Occipital lobe (tissue), 2 donors: Measurements from ENCODE around the gene USP17L20. TPM values are rescaled to one million over a fixed set of nuclear protein-coding genes. Genes with fewer than 3 reads are reported as not detected.
"Not testable (repeated sequence)": the region's sequence is repeated elsewhere in the genome, so short reads cannot be mapped to it uniquely, and the experiment has no call there.

Experiments
- DNase-seq: peaks from one replicate; lab custom pipeline; 2025; lab: John Stamatoyannopoulos, UW
- total RNA-seq: library from RNA; depleted of rRNA; stranded (reverse); fragments of >200 nt; gene quantifications from one replicate; pipeline ENCODE4 v1.2.3, GENCODE V29; 2014

Gene USP17L20, protein sequence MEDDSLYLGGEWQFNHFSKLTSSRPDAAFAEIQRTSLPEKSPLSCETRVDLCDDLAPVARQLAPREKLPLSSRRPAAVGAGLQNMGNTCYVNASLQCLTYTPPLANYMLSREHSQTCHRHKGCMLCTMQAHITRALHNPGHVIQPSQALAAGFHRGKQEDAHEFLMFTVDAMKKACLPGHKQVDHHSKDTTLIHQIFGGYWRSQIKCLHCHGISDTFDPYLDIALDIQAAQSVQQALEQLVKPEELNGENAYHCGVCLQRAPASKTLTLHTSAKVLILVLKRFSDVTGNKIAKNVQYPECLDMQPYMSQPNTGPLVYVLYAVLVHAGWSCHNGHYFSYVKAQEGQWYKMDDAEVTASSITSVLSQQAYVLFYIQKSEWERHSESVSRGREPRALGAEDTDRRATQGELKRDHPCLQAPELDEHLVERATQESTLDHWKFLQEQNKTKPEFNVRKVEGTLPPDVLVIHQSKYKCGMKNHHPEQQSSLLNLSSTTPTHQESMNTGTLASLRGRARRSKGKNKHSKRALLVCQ
- not detected for total RNA-seq

GRCh38 chr4:9257824-9258223 lies at the start of gene USP17L20:
TSS of gene USP17L20 (plus strand) at chr4:9258124. CDS start at chr4:9258124, 0 bp downstream.
- not testable (repeated sequence) for DNase-seq

GRCh38 chr4:9210357-9210756 lies 47.6 kb upstream of the USP17L20 start, which contains the start of gene USP17L10:
TSS of gene USP17L10 (plus strand) at chr4:9210657. CDS start at chr4:9210657, 0 bp downstream.
- not testable (repeated sequence) for DNase-seq

DNA sequence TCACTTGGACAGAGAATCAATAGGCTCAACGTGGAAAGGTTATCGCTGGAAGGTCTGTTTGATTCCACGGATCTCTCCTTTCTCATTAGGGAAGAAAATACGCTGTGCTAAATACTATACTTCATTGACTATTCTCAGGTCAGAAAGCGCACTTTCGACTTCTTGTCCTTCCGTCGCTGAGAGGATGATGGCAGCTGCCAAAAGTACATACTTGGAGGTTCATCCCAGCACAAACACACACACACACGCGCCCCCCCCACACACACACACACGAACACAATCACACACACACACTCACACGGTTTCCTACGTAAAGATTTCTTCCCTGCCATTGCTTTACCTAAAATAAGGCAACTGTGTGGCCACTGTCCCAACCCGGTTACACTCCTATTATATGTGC lies 43.2 kb upstream of the USP17L20 start:
- not testable (repeated sequence) for DNase-seq

DNA sequence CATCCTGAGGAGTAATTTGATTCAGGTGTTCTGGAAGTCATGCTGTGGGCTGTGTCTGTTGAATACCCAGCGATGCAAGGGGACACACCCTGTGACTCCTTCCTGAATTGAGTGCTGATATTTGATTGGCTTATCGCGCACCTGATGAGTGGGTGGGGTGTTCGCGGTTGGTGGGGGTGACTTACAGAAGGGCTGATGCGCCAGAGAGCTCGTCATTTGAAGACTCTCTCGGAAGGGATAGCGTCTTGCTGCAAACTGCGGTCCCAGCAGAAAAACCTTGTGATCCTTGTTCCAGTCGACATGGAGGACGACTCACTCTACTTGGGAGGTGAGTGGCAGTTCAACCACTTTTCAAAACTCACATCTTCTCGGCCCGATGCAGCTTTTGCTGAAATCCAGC lies 42.8 kb upstream of the USP17L20 start, which contains the start of gene USP17L11:
TSS of gene USP17L11 (plus strand) at position 301 of the 400 bp plus-strand sequence. CDS start at position 301, 0 bp downstream.
- DNase-seq, result not testable (repeated sequence)

DNA sequence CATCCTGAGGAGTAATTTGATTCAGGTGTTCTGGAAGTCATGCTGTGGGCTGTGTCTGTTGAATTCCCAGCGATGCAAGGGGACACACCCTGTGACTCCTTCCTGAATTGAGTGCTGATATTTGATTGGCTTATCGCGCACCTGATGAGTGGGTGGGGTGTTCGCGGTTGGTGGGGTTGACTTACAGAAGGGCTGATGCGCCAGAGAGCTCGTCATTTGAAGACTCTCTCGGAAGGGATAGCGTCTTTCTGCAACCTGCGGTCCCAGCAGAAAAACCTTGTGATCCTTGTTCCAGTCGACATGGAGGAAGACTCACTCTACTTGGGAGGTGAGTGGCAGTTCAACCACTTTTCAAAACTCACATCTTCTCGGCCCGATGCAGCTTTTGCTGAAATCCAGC lies 38.1 kb upstream of the USP17L20 start, which contains the start of gene USP17L12:
TSS of gene USP17L12 (plus strand) at position 301 of the 400 bp plus-strand sequence. CDS start at position 301, 0 bp downstream.
- not testable (repeated sequence) for DNase-seq

DNA sequence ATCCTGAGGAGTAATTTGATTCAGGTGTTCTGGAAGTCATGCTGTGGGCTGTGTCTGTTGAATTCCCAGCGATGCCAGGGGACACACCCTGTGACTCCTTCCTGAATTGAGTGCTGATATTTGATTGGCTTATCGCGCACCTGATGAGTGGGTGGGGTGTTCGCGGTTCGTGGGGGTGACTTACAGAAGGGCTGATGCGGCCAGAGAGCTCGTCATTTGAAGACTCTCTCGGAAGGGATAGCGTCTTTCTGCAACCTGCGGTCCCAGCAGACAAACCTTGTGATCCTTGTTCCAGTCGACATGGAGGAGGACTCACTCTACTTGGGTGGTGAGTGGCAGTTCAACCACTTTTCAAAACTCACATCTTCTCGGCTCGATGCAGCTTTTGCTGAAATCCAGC lies 33.3 kb upstream of the USP17L20 start, which contains the start of gene USP17L13:
TSS of gene USP17L13 (plus strand) at position 301 of the 400 bp plus-strand sequence. CDS start at position 301, 0 bp downstream.
- DNase-seq, result not testable (repeated sequence)

DNA sequence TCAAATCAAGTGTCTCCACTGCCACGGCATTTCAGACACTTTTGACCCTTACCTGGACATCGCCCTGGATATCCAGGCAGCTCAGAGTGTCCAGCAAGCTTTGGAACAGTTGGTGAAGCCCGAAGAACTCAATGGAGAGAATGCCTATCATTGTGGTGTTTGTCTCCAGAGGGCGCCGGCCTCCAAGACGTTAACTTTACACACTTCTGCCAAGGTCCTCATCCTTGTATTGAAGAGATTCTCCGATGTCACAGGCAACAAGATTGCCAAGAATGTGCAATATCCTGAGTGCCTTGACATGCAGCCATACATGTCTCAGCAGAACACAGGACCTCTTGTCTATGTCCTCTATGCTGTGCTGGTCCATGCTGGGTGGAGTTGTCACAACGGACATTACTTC lies 27.7 kb upstream of the USP17L20 start:
- DNase-seq, result not testable (repeated sequence)

DNA sequence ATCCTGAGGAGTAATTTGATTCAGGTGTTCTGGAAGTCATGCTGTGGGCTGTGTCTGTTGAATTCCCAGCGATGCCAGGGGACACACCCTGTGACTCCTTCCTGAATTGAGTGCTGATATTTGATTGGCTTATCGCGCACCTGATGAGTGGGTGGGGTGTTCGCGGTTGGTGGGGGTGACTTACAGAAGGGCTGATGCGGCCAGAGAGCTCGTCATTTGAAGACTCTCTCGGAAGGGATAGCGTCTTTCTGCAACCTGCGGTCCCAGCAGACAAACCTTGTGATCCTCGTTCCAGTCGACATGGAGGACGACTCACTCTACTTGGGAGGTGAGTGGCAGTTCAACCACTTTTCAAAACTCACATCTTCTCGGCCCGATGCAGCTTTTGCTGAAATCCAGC lies 23.8 kb upstream of the USP17L20 start, which contains the start of gene USP17L15:
TSS of gene USP17L15 (plus strand) at position 301 of the 400 bp plus-strand sequence. CDS start at position 301, 0 bp downstream.
- DNase-seq, result not testable (repeated sequence)

- not testable (repeated sequence) for DNase-seq
Observed at GRCh38 chr4:9238461-9238860, 19.5 kb upstream of the USP17L20 start.

DNA sequence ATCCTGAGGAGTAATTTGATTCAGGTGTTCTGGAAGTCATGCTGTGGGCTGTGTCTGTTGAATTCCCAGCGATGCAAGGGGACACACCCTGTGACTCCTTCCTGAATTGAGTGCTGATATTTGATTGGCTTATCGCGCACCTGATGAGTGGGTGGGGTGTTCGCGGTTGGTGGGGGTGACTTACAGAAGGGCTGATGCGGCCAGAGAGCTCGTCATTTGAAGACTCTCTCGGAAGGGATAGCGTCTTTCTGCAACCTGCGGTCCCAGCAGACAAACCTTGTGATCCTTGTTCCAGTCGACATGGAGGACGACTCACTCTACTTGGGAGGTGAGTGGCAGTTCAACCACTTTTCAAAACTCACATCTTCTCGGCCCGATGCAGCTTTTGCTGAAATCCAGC lies 14.3 kb upstream of the USP17L20 start, which contains the start of gene USP17L17:
TSS of gene USP17L17 (plus strand) at position 301 of the 400 bp plus-strand sequence. CDS start at position 301, 0 bp downstream.
- DNase-seq, result not testable (repeated sequence)

DNA sequence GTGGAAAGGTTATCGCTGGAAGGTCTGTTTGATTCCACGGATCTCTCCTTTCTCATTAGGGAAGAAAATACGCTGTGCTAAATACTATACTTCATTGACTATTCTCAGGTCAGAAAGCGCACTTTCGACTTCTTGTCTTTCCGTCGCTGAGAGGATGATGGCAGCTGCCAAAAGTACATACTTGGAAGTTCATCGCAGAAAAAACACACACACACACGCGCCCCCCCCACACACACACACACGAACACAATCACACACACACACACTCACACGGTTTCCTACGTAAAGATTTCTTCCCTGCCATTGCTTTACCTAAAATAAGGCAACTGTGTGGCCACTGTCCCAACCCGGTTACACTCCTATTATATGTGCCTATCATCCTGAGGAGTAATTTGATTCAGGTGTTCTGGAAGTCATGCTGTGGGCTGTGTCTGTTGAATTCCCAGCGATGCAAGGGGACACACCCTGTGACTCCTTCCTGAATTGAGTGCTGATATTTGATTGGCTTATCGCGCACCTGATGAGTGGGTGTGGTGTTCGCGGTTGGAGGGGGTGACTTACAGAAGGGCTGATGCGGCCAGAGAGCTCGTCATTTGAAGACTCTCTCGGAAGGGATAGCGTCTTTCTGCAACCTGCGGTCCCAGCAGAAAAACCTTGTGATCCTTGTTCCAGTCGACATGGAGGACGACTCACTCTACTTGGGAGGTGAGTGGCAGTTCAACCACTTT lies 9.8 kb upstream of the USP17L20 start, which contains the start of gene USP17L18:
TSS of gene USP17L18 (plus strand) at position 678 of the 728 bp plus-strand sequence. CDS start at position 678, 0 bp downstream.
- DNase-seq, result not testable (repeated sequence)

- not testable (repeated sequence) for DNase-seq
Observed at GRCh38 chr4:9253078-9253477, 4.8 kb upstream of the USP17L20 start, which contains the start of gene USP17L19. TSS of gene USP17L19 (plus strand) at chr4:9253378. CDS start at chr4:9253378, 0 bp downstream.

DNA sequence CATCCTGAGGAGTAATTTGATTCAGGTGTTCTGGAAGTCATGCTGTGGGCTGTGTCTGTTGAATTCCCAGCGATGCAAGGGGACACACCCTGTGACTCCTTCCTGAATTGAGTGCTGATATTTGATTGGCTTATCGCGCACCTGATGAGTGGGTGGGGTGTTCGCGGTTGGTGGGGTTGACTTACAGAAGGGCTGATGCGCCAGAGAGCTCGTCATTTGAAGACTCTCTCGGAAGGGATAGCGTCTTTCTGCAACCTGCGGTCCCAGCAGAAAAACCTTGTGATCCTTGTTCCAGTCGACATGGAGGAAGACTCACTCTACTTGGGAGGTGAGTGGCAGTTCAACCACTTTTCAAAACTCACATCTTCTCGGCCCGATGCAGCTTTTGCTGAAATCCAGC lies 4.6 kb downstream of the USP17L20 start, which contains the start of gene USP17L21:
TSS of gene USP17L21 (plus strand) at position 301 of the 400 bp plus-strand sequence. CDS start at position 301, 0 bp downstream.
- DNase-seq, result not testable (repeated sequence)

DNA sequence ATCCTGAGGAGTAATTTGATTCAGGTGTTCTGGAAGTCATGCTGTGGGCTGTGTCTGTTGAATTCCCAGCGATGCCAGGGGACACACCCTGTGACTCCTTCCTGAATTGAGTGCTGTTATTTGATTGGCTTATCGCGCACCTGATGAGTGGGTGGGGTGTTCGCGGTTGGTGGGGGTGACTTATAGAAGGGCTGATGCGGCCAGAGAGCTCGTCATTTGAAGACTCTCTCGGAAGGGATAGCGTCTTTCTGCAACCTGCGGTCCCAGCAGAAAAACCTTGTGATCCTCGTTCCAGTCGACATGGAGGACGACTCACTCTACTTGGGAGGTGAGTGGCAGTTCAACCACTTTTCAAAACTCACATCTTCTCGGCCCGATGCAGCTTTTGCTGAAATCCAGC lies 9.4 kb downstream of the USP17L20 start, which contains the start of gene USP17L22:
TSS of gene USP17L22 (plus strand) at position 301 of the 400 bp plus-strand sequence. CDS start at position 301, 0 bp downstream.
- DNase-seq, result not testable (repeated sequence)

DNA sequence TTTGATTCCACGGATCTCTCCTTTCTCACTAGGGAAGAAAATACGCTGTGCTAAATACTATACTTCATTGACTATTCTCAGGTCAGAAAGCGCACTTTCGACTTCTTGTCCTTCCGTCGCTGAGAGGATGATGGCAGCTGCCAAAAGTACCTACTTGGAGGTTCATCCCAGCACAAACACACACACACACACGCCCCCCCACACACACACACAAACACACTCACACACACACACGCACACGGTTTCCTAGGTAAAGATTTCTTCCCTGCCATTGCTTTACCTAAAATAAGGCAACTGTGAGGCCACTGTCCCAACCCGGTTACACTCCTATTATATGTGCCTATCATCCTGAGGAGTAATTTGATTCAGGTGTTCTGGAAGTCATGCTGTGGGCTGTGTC lies 13.8 kb downstream of the USP17L20 start:
- DNase-seq, result not testable (repeated sequence)

Other genes starting within 250 kb of the USP17L20 start
- not detected for gene FAM90A26, start 87.7 kb upstream of the USP17L20 start, total RNA-seq
- gene USP17L10, start 47.5 kb upstream of the USP17L20 start, total RNA-seq, result not detected
- not detected for gene USP17L11, start 42.7 kb upstream of the USP17L20 start, total RNA-seq
- not detected for gene USP17L12, start 38.0 kb upstream of the USP17L20 start, total RNA-seq
- not detected for gene USP17L13, start 33.2 kb upstream of the USP17L20 start, total RNA-seq
- gene USP17L15, start 23.7 kb upstream of the USP17L20 start, total RNA-seq, result not detected
- gene USP17L17, start 14.2 kb upstream of the USP17L20 start, total RNA-seq, result not detected
- not detected for gene USP17L18, start 9.5 kb upstream of the USP17L20 start, total RNA-seq
- gene USP17L19, start 4.7 kb upstream of the USP17L20 start, total RNA-seq, result not detected
- not detected for gene USP17L21, start 4.7 kb downstream of the USP17L20 start, total RNA-seq
- not detected for gene USP17L22, start 9.5 kb downstream of the USP17L20 start, total RNA-seq
- not detected for gene USP17L24, start 67.0 kb downstream of the USP17L20 start, total RNA-seq
- not detected for gene USP17L25, start 71.8 kb downstream of the USP17L20 start, total RNA-seq
- not detected for gene USP17L26, start 76.5 kb downstream of the USP17L20 start, total RNA-seq
- not detected for gene USP17L5, start 81.3 kb downstream of the USP17L20 start, total RNA-seq
- not detected for gene USP17L27, start 86.0 kb downstream of the USP17L20 start, total RNA-seq
- gene USP17L28, start 90.8 kb downstream of the USP17L20 start, total RNA-seq, result not detected
- not detected for gene USP17L29, start 95.5 kb downstream of the USP17L20 start, total RNA-seq
- gene USP17L30, start 105.0 kb downstream of the USP17L20 start, total RNA-seq, result not detected
- not detected for gene DEFB131A, start 186.3 kb downstream of the USP17L20 start, total RNA-seq